Tibial nerve (tissue), 4 donors: ENCODE results near the gene IL26. TPM values are rescaled to one million over a fixed set of nuclear protein-coding genes. Genes with fewer than 3 reads are reported as not detected.

Experiments used
- DNase-seq, 2 donors: peaks; one replicate each; pipeline ENCODE4 v3.0.0-alpha.2; 2019; ENCODE audit warnings: low spot score in 2 of 2
- H3K27ac ChIP-seq, 4 donors: fragments of 200-600 bp; sonication (generic) in 3 of 4; one replicate each; pipeline ENCODE4 v1.5.1; 2017 to 2019; ENCODE audit warnings: mild to moderate bottlenecking in 1 of 4
- H3K27me3 ChIP-seq, 2 donors: fragments of 200-600 bp; sonication (generic) in 1 of 2; one replicate each; pipeline versions ENCODE4 v1.5.1 to v1.6.0; 2017 to 2019
- H3K36me3 ChIP-seq, 3 donors: fragments of 200-600 bp; sonication (generic); one replicate each; pipeline ENCODE4 v1.5.1; 2018 to 2019
- H3K4me1 ChIP-seq, 4 donors: fragments of 200-600 bp; sonication (generic) in 3 of 4; one replicate each; pipeline ENCODE4 v1.5.1; 2017 to 2019
- H3K4me3 ChIP-seq, 4 donors: fragments of 200-600 bp; sonication (generic) in 3 of 4; one replicate each; pipeline ENCODE4 v1.5.1; 2017 to 2019; ENCODE audit warnings: mild to moderate bottlenecking in 1 of 4, moderate library complexity in 1 of 4
- H3K9me3 ChIP-seq, 4 donors: fragments of 200-600 bp; sonication (generic) in 3 of 4; one replicate each; pipeline ENCODE4 v1.5.1; 2017 to 2019
- CTCF ChIP-seq, 5 experiments: fragments of 200-600 bp in 3 of 5; fragments of 450-650 bp in 2 of 5; sonication (generic) in 3 of 5; IDR thresholded peaks; one replicate each; pipeline ENCODE4 v1.5.1; 2016 to 2019; ENCODE audit warnings: antibody characterized with exemption in 5 of 5, mild to moderate bottlenecking in 3 of 5, moderate library complexity in 2 of 5
- EP300 ChIP-seq, 2 donors: sonication (generic); formaldehyde crosslinking; IDR thresholded peaks; one replicate each; pipeline ENCODE4 v1.6.1; 2017; ENCODE audit warnings: antibody characterized with exemption in 2 of 2, mild to moderate bottlenecking in 1 of 2
- POLR2A ChIP-seq, 2 donors: fragments of 450-650 bp; IDR thresholded peaks; one replicate each; pipeline ENCODE4 v1.6.1; 2017; ENCODE audit warnings: antibody characterized with exemption in 2 of 2, mild to moderate bottlenecking in 2 of 2, moderate library complexity in 2 of 2
- WGBS, 2 donors: methylation state at CpG; one replicate each; pipeline ENCODE4 v1.1.5; 2018; 5-methylcytosine and 5-hydroxymethylcytosine counted together
- total RNA-seq, 4 donors: library from RNA; depleted of rRNA; stranded (reverse); fragments of >200 nt; gene quantifications; one replicate each; pipeline ENCODE4 v1.1.0, GENCODE V29; 2016

The IL26 gene
- total RNA-seq, 4 donors from 2014 or later, result not detected

GRCh38 chr12:68190301-68190700 is 35.3 kb downstream of the IL26 start:
- Histone ChIP-seq H3K36me3 (no peaks in the 10 kb centered on the region), H3K27me3 (no peaks in the 10 kb centered on the region), H3K4me3 (no peak overlapping the region), H3K27ac (no peak overlapping the region), H3K9me3 (no peaks in the 10 kb centered on the region), H3K4me1 (no peaks in the 10 kb centered on the region)
- TF ChIP-seq EP300 (IDR thresholded peaks at IDR 0.05) (no peak), CTCF (IDR thresholded peaks at IDR 0.05) (no peak), POLR2A (IDR thresholded peaks at IDR 0.05) (no peak)
- DNase-seq, result no peak

- Histone ChIP-seq H3K27ac (no peak overlapping the region), H3K9me3 (no peaks in the 10 kb centered on the region), H3K36me3 (no peaks in the 10 kb centered on the region), H3K4me3 (no peak overlapping the region), H3K27me3 (no peaks in the 10 kb centered on the region), H3K4me1 (no peaks in the 10 kb centered on the region)
- 80 to 87% methylated on average over 4 of the region's 4 CpGs for WGBS, 2 donors
- no peak for DNase-seq
- TF ChIP-seq EP300 (IDR thresholded peaks at IDR 0.05) (no peak), POLR2A (IDR thresholded peaks at IDR 0.05) (no peak), CTCF (IDR thresholded peaks at IDR 0.05) (no peak)
These were observed 35.8 kb downstream of the IL26 start for GRCh38 chr12:68189821-68190242.

GRCh38 chr12:68185598-68185997 is 40.0 kb downstream of the IL26 start:
- DNase-seq, result no peak
- Histone ChIP-seq H3K4me3 (no peak overlapping the region), H3K27ac (no peak overlapping the region), H3K27me3 (no peaks in the 10 kb centered on the region), H3K4me1 (no peaks in the 10 kb centered on the region), H3K9me3 (no peaks in the 10 kb centered on the region), H3K36me3 (no peaks in the 10 kb centered on the region)
- WGBS, 2 donors, result 68 to 75% methylated on average over 3 of the region's 3 CpGs
- TF ChIP-seq POLR2A (IDR thresholded peaks at IDR 0.05) (no peak), CTCF (IDR thresholded peaks at IDR 0.05) (no peak), EP300 (IDR thresholded peaks at IDR 0.05) (no peak)

- H3K4me1 ChIP-seq, result no peaks in the 10 kb centered on the region
- H3K27ac ChIP-seq, result no peak overlapping the region
- no peak overlapping the region for H3K4me3 ChIP-seq
- H3K9me3 ChIP-seq, result no peaks in the 10 kb centered on the region
- 60 to 62% methylated on average over 3 of the region's 3 CpGs for WGBS, 2 donors
- no peaks in the 10 kb centered on the region for H3K27me3 ChIP-seq
- no peaks in the 10 kb centered on the region for H3K36me3 ChIP-seq
- DNase-seq, result no peak
- TF ChIP-seq EP300 (IDR thresholded peaks at IDR 0.05) (no peak), CTCF (IDR thresholded peaks at IDR 0.05) (no peak)
These were observed 44.5 kb downstream of the IL26 start for GRCh38 chr12:68180792-68181744.

GRCh38 chr12:68178774-68179439 is 46.7 kb downstream of the IL26 start:
- H3K4me3 ChIP-seq, result no peak overlapping the region
- no peak overlapping the region for H3K27ac ChIP-seq
- no peaks in the 10 kb centered on the region for H3K27me3 ChIP-seq
- no peaks in the 10 kb centered on the region for H3K36me3 ChIP-seq
- 59 to 69% methylated on average over 3 of the region's 3 CpGs for WGBS, 2 donors
- no peak for TF ChIP-seq EP300 (IDR thresholded peaks at IDR 0.05)
- no peak for TF ChIP-seq CTCF (IDR thresholded peaks at IDR 0.05)
- TF ChIP-seq POLR2A (IDR thresholded peaks at IDR 0.05), result no peak
- no peaks in the 10 kb centered on the region for H3K9me3 ChIP-seq
- no peaks in the 10 kb centered on the region for H3K4me1 ChIP-seq
- DNase-seq, result no peak
